Erythroblast (primary cell): ENCODE measurements around the gene TBC1D1.

ENCODE experiments used
- GATA1 ChIP-seq: IDR thresholded peaks from 2 replicates; pipeline ENCODE4 v1.6.1; 2011; ENCODE audit warnings: low read depth, mild to moderate bottlenecking, control low read depth, low read length, moderate library complexity
- POLR2A ChIP-seq: IDR thresholded peaks from 2 replicates; pipeline ENCODE4 v1.6.1; 2011; ENCODE audit warnings: mild to moderate bottlenecking, low read length

- no peak for TF ChIP-seq POLR2A
- TF ChIP-seq GATA1, result no peak
Measured at GRCh38 chr4:38169524-38169923, 278.6 kb downstream of the TBC1D1 start.
